SK-N-SH treated with all-trans-retinoic acid at 6 μM for 48 hours (cell line): ENCODE measurements around the gene GAPDHS.

ENCODE experiments used
- ATAC-seq: fragments of 200-7000 bp; cut with Tn5 transposase; 3 replicates; pipeline ENCODE4 v1.9.1; 2020; ENCODE audit warnings: mild to moderate bottlenecking, moderate library complexity
- ARNTL ChIP-seq: fragments of 450-650 bp; formaldehyde crosslinking; IDR thresholded peaks from 2 replicates; pipeline ENCODE4 v1.5.0; 2020; ENCODE audit warnings: low read depth, mild to moderate bottlenecking, moderate library complexity, borderline replicate concordance
- BACH2 ChIP-seq: fragments of 250-450 bp; sonication (Bioruptor Pico); IDR thresholded peaks from 2 replicates; pipeline ENCODE4 v1.9.0; 2021; ENCODE audit warnings: mild to moderate bottlenecking, borderline replicate concordance
- ESRRG ChIP-seq: fragments of 250-450 bp; sonication (Bioruptor Pico); IDR thresholded peaks from 2 replicates; pipeline ENCODE4 v1.6.1; 2021; ENCODE audit warnings: mild to moderate bottlenecking
- GLIS3 ChIP-seq: fragments of 250-450 bp; sonication (Bioruptor Pico); IDR thresholded peaks from 2 replicates; pipeline ENCODE4 v1.5.0; 2020; ENCODE audit warnings: mild to moderate bottlenecking, moderate library complexity
- ISL1 ChIP-seq: fragments of 250-450 bp; sonication (Bioruptor Pico); IDR thresholded peaks from 2 replicates; pipeline ENCODE4 v2.1.2; 2022; ENCODE audit warnings: mild to moderate bottlenecking, moderate library complexity
- OSR1 ChIP-seq: fragments of 250-450 bp; sonication (Bioruptor Pico); IDR thresholded peaks from 2 replicates; pipeline ENCODE4 v1.8.0; 2022; ENCODE audit warnings: moderate library complexity, mild to moderate bottlenecking, inconsistent platforms
- PPARA ChIP-seq: fragments of 250-450 bp; sonication (Bioruptor Pico); IDR thresholded peaks from 2 replicates; pipeline ENCODE4 v1.5.0; 2020; ENCODE audit warnings: mild to moderate bottlenecking, borderline replicate concordance
- RARB ChIP-seq: fragments of 250-450 bp; sonication (Bioruptor Pico); IDR thresholded peaks from 2 replicates; pipeline ENCODE4 v1.8.0; 2021; ENCODE audit warnings: mild to moderate bottlenecking, moderate library complexity
- SNAI2 ChIP-seq: fragments of 250-450 bp; sonication (Bioruptor Pico); IDR thresholded peaks from 2 replicates; pipeline ENCODE4 v1.5.0; 2020; ENCODE audit warnings: mild to moderate bottlenecking, moderate library complexity
- TCF4 ChIP-seq: fragments of 250-450 bp; sonication (Bioruptor Pico); IDR thresholded peaks from 2 replicates; pipeline ENCODE4 v1.8.0; 2021; ENCODE audit warnings: mild to moderate bottlenecking, moderate library complexity, borderline replicate concordance
- TOX ChIP-seq: fragments of 250-450 bp; sonication (Bioruptor Pico); IDR thresholded peaks from 2 replicates; pipeline ENCODE4 v1.8.0; 2021; ENCODE audit warnings: mild to moderate bottlenecking, moderate library complexity, borderline replicate concordance
- ZC3H10 ChIP-seq: fragments of 250-450 bp; sonication (Bioruptor Pico); IDR thresholded peaks from 2 replicates; pipeline ENCODE4 v1.5.1; 2021; ENCODE audit warnings: mild to moderate bottlenecking, moderate library complexity
- ZFP3 ChIP-seq: fragments of 250-450 bp; sonication (Bioruptor Pico); IDR thresholded peaks from 2 replicates; pipeline ENCODE4 v1.5.0; 2020; ENCODE audit warnings: mild to moderate bottlenecking, moderate library complexity
- ZFP30 ChIP-seq: fragments of 450-650 bp; formaldehyde crosslinking; IDR thresholded peaks from 2 replicates; pipeline ENCODE4 v1.5.0; 2022; ENCODE audit warnings: mild to moderate bottlenecking, moderate library complexity
- ZNF565 ChIP-seq: fragments of 450-650 bp; formaldehyde crosslinking; conservative IDR thresholded peaks from 2 replicates; pipeline ENCODE4 v1.5.0; 2020; ENCODE audit warnings: low read depth, mild to moderate bottlenecking, moderate library complexity
- ZNF70 ChIP-seq: fragments of 450-650 bp; formaldehyde crosslinking; IDR thresholded peaks from 2 replicates; pipeline ENCODE4 v1.5.0; 2020; ENCODE audit warnings: mild to moderate bottlenecking, moderate library complexity
- ZNF8 ChIP-seq: fragments of 450-650 bp; formaldehyde crosslinking; IDR thresholded peaks from 2 replicates; pipeline ENCODE4 v1.5.0; 2020; ENCODE audit warnings: mild to moderate bottlenecking, moderate library complexity
- TF ChIP-seq, protein P1 (sequence below): fragments of 250-450 bp; sonication (Bioruptor Pico); IDR thresholded peaks from 2 replicates; pipeline ENCODE4 v1.5.0; 2020; ENCODE audit warnings: mild to moderate bottlenecking, moderate library complexity
- TF ChIP-seq, protein P2 (sequence below): fragments of 250-450 bp; sonication (Bioruptor Pico); IDR thresholded peaks from 2 replicates; pipeline ENCODE4 v1.5.1; 2020; ENCODE audit warnings: low read depth, mild to moderate bottlenecking, moderate library complexity

GAPDHS gene

DNA sequence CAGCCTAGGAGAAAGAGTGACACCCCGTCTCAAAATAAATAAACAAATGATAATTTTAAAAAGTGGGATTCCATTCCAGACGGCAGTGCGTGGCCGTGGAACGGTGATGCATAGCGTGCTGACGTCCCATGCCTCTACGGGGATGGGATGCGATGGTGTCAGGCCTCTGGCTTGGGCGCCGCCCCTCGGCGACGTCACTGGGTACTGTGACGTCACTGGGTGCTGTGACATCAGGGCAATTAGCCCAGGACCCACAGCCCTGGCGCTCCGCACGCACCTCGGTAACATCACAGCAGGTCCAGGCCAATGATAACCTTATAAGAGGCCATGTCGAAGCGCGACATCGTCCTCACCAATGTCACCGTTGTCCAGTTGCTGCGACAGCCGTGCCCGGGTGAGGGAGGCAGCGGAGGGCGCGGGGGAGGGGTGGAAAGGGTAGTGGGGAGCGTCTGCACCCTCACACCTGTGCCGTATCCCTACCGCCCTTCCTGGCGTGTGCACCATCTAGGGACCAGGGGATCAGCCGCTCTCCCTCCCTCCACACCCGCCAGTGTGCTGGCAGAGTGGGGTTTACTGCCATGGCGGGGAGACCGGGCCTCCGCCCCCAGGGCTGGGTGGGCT, at the start of gene GAPDHS:
Gene GAPDHS, plus strand, starts transcription at position 256 of the 621 bp plus-strand sequence. Its CDS starts 72 bp downstream, at position 328.
- TF ChIP-seq GLIS3 (CRISPR knock-in tag) (no peak), ZC3H10 (CRISPR knock-in tag) (no peak), OSR1 (CRISPR knock-in tag) (no peak), SNAI2 (CRISPR knock-in tag) (no peak), ESRRG (no peak), TCF4 (CRISPR knock-in tag) (no peak)
- TF ChIP-seq, protein P1, sequence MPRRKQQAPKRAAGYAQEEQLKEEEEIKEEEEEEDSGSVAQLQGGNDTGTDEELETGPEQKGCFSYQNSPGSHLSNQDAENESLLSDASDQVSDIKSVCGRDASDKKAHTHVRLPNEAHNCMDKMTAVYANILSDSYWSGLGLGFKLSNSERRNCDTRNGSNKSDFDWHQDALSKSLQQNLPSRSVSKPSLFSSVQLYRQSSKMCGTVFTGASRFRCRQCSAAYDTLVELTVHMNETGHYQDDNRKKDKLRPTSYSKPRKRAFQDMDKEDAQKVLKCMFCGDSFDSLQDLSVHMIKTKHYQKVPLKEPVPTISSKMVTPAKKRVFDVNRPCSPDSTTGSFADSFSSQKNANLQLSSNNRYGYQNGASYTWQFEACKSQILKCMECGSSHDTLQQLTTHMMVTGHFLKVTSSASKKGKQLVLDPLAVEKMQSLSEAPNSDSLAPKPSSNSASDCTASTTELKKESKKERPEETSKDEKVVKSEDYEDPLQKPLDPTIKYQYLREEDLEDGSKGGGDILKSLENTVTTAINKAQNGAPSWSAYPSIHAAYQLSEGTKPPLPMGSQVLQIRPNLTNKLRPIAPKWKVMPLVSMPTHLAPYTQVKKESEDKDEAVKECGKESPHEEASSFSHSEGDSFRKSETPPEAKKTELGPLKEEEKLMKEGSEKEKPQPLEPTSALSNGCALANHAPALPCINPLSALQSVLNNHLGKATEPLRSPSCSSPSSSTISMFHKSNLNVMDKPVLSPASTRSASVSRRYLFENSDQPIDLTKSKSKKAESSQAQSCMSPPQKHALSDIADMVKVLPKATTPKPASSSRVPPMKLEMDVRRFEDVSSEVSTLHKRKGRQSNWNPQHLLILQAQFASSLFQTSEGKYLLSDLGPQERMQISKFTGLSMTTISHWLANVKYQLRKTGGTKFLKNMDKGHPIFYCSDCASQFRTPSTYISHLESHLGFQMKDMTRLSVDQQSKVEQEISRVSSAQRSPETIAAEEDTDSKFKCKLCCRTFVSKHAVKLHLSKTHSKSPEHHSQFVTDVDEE (CRISPR knock-in tag): no peak
- TF ChIP-seq, protein P2, sequence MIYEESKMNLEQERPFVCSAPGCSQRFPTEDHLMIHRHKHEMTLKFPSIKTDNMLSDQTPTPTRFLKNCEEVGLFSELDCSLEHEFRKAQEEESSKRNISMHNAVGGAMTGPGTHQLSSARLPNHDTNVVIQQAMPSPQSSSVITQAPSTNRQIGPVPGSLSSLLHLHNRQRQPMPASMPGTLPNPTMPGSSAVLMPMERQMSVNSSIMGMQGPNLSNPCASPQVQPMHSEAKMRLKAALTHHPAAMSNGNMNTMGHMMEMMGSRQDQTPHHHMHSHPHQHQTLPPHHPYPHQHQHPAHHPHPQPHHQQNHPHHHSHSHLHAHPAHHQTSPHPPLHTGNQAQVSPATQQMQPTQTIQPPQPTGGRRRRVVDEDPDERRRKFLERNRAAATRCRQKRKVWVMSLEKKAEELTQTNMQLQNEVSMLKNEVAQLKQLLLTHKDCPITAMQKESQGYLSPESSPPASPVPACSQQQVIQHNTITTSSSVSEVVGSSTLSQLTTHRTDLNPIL: no peak
- no peak for ATAC-seq

DNA sequence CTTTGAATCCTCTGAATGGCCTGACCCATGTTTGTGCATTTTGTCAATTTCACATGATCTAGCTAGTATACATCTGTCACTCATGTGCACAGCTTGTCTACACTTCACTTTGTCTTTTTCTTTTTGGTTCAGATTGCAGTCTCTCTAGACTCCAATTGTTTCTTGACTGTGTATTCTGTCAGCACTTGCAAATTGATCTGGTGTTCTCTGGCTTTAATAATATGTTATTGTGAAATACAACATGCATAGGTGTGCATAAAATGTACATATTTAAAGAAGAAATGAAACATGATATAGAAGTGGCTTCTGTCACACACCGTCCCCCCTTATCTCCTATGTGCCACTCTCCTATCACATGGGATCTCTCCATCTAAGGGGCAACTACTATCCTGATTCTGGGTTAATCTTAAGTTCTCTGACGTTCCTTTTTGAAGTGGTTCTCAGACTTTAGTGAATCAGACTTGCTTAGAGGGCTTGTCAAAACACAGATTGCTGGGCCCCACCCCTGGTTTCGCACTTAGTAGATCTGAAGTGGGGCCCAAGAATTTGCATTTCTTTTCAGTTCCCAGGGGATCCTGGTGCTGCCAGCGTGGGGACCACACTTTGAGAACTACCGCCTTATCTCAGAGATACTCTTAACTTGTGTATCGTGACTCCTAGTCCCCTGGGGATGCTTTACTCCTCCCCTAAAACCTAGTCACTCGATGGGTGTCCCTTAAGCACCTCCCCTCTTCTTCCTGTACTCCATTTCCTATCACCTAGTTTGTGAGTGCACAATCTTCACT, 48.8 kb upstream of the GAPDHS start:
- no peak for ATAC-seq
- TF ChIP-seq PPARA (CRISPR knock-in tag) (no peak), TCF4 (CRISPR knock-in tag) (no peak)

DNA sequence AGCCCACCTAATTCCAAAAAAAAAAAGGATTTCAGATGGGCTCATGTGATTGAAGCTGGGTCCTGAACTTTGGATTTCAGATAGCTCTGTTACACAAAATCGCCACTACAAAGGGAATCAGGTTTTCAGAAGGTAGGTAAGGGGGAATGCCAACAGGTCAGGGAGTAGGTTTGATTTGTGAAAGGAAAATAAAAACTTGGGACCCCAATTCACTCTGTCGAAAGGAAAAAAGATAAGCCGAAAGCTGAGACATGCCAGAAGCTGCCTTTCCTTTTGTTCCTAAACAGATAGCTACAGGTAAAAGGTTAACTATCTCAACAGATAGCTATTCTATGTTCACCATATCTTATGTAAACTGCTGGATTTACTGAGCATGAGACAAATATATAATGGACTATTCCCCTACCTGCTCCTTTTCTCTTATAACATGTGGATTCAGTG, 47.0 kb upstream of the GAPDHS start:
- ATAC-seq: no peak
- TF ChIP-seq GLIS3 (CRISPR knock-in tag) (no peak), RARB (CRISPR knock-in tag) (no peak), ZNF565 (no peak), ARNTL (CRISPR knock-in tag) (no peak), BACH2 (CRISPR knock-in tag) (no peak), ZFP3 (CRISPR knock-in tag) (no peak), TCF4 (CRISPR knock-in tag) (no peak), PPARA (CRISPR knock-in tag) (no peak), ZC3H10 (CRISPR knock-in tag) (no peak), SNAI2 (CRISPR knock-in tag) (no peak)
- TF ChIP-seq, protein P1 (CRISPR knock-in tag): no peak
- TF ChIP-seq, protein P2: no peak

DNA sequence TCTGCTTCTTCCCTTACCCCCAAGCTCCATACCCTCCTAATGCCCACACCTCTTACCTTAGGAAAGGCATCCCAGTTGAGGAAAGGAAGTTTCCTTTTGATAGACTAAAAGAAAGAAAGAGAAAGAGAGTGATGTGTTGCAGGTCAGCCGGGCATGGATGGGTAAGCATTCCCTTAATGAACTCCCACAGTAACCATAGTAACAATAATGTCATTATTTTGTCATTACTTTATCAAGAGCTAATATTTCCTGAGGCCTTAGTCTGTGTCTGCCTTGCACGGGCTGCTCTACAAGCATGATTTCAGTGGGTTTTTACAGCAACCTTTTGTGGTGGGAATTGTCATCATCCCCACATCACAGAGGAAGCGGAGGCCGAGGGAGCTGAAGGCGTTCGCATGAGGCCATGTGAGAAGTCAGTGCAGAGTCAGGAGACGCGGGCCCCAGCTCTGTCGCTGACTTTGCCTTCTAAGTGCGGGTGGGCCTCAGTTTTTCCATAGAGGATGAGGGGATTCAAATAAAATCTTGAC, 45.5 kb upstream of the GAPDHS start:
- no peak for ATAC-seq
- no peak for TF ChIP-seq ZNF70
- TF ChIP-seq ZFP3 (CRISPR knock-in tag): no peak
- no peak for TF ChIP-seq ZFP30 (CRISPR knock-in tag)
- no peak for TF ChIP-seq PPARA (CRISPR knock-in tag)
- no peak for TF ChIP-seq TOX (CRISPR knock-in tag)
- TF ChIP-seq SNAI2 (CRISPR knock-in tag): no peak
- TF ChIP-seq ISL1 (CRISPR knock-in tag): no peak
- no peak for TF ChIP-seq BACH2 (CRISPR knock-in tag)
- no peak for TF ChIP-seq OSR1 (CRISPR knock-in tag)
- no peak for TF ChIP-seq ZC3H10 (CRISPR knock-in tag)
- no peak for TF ChIP-seq ZNF8
- TF ChIP-seq, protein P1 (CRISPR knock-in tag): no peak
- TF ChIP-seq RARB (CRISPR knock-in tag): no peak
- TF ChIP-seq TCF4 (CRISPR knock-in tag): no peak
- TF ChIP-seq, protein P2: no peak
